Tongue (tissue), 2 donors: ENCODE measurements around the gene CPB2. TPM values are rescaled to one million over a fixed set of nuclear protein-coding genes. Genes with fewer than 3 reads are reported as not detected.

Source experiments
- DNase-seq: peaks from one replicate; pipeline ENCODE4 v3.0.0-alpha.2; 2015
- total RNA-seq: library from RNA; depleted of rRNA; stranded (reverse); fragments of >200 nt; gene quantifications from one replicate; pipeline ENCODE4 v1.2.3, GENCODE V29; 2014

Gene CPB2
- total RNA-seq, 1 donor from 2014 or later, result not detected

GRCh38 chr13:46100191-46100815, 4.5 kb downstream of the CPB2 start:
- DNase-seq, result no peak

DNA sequence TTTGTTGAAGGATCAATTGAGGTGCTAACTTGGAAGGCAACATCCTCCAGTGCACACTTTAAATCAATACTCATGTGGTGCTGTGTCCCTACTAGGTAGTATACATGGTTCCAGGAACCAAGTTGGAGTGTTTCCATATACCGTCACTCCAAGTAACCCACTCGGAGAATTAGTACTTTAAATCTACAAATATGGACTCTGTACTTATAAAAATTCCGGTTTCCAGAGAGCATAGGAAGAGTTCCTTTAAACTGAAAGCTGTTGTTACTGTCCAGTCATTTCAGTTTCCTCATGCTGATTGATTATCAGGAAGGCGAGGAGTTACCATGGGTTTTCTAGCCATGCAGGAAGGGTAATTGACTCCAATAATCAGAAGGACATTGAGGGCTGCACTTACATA, 7.2 kb downstream of the CPB2 start:
- no peak for DNase-seq

DNA sequence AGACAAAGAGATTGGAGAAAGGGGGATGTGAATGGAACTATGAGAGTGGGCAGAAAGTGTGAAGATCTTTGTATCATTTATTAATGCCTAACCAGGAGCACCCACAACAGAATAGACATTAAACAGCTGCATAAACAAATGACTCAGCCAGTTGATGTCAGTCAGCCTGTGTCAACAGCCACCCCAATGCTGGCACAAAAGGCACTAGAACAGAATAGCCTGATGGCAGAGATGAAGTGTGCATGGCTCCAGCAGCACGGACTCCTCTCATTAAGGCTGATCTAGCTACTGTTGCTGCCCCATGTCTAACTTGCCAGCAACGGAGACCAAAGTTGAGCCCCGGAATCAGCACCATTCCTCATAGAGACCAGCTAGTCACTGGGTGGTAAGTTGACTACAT, 7.8 kb downstream of the CPB2 start:
- no peak for DNase-seq

GRCh38 chr13:46094478-46094877, 10.4 kb downstream of the CPB2 start:
- DNase-seq, result no peak

DNA sequence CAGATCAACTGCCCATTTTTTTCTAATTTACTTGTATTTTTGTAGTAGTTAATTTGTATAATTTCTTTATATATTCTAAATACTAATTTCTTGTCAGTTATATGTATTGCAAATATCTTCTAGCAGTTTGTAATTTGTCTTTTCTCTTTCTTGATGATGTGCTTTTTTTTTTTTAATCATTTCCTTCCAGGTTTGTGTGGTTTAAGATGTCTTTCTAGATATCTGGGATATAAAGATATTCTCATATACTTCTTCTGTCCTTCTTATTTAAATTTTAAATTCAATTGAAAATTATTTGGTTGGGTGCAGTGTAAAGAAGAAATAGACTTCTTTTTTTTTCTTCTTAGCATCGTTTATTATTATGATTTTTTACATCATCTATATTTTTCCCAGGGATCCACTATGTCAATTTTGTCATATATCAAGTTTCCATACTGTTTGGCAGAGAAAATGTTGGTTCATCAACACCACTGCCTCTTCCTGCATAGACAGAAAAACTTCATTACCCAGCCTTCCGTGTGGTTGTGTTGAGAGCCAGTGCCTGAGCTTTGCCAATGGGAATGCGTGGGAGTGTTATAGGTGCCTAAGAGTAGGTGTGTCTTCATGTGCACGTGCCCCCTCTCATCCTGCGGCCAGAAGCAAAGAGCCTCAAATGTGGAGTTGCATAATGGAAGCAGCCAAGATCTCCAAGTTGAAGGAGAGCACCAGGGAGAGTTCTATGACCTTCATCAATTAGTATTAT, 15.8 kb downstream of the CPB2 start:
- no peak for DNase-seq

DNA sequence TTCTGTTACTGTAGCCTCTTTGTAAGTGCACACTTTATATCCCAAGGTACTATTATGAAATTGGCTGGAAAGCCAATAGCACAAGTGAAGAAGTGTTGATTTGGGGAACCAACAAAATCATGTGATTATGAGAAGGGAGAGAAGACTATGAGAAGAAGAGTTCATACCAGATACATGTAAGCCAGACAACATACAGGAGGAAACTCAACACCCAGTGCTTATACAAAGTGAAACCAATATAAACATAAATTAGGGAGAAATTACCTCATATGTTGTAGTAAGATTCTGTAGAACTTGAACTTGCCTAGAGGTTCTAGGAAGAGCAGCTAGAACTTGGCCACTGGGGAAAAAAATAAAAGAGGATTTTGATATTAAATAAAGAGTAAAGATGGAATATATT, 17.4 kb downstream of the CPB2 start:
- DNase-seq, result no peak

- no peak for DNase-seq
Measured at GRCh38 chr13:46086985-46087384, 17.8 kb downstream of the CPB2 start.

- DNase-seq, result no peak
Measured at GRCh38 chr13:46086421-46086922, 18.4 kb downstream of the CPB2 start.

DNA sequence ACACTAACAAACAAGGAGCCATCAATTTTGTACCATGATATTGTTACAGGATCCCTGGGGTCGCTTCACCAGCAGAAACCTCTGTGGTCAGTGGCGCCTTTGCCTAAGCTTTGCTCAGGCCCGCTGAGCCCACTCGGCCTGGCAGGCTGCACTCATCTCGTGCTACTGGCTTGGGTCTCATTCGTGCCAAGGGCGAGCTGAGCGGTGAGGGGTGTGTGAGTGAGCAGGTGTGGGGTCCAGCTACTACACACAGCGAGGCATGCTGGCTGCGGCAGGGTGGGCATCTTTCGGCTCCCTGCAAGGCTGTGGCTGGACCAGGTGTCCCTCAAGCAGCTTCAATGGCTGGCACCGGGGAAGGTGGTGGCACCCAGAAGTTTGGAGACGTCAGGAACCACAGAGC, 19.1 kb downstream of the CPB2 start:
- DNase-seq, result no peak

DNA sequence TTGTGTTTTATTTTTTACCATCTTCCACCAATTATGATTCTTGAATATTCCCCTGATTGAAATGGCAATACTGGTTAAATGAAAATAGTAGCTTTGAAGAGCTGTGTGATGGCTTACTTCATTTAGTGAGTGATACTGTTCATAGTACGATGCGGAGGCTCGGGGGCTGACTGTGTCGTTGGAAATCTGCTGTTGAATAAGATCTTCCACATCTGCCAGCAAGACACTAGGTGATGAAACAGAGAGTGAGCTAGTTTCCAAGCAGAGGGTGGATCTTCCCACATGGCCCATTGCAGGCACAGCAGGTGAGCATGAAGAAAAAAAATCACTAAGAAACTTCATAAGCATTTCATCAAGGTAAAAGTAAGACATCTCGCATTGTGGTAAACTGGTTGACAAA, 22.5 kb downstream of the CPB2 start:
- no peak for DNase-seq

DNA sequence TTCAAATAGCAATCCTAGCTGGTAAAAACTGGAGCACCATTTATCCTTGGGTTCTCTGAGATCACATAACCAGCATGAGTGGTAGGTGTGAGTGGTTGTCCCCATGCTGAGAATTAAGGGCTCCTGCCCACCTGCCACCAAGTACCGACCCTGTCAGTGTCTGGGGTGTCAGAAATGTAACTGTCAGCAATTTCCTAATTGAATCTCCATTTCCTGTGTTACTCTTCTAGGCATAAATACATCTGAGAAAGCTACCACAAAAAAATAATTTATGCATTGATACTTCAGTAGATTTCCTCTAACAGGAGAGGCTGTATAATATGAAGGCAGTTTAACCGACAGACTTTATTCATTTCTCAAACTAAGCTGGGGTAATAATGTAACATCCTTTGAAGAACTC, 25.1 kb downstream of the CPB2 start:
- DNase-seq, result no peak

DNA sequence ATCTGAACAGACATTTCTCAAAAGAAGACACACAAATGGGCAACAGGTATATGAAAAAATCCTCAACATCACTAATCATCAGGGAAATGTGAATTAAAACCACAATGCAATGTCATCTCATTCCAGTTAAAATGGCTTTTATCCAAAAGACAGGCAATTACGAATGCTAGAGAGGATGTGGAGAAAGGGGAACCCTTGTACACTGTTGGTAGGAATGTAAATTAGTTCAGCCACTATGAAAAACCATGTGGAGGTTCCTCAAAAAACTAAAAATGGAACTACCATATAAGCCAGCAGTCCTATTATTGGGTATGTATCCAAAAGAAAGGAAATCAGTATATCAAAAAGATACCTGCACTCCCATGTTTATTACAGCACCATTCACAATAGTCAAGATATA, 27.6 kb downstream of the CPB2 start:
- no peak for DNase-seq

DNA sequence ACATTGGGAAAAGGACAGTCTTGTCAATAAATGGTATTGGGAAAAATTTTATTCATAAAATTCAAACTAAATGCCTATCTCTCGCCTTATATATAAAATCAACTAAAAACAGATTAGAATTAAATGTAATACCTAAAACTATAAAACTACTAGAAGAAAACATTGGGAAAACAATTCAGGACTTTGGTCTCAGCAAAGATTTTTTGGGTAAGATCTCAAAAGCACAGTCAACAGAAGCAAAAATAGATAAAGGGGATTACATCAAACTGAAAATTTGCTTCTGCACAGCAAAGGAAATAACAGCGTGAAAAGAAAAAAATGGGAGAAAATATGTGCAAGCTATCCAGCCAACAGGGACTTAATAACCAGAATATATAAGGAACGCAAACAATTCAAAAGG, 28.0 kb downstream of the CPB2 start:
- no peak for DNase-seq

DNA sequence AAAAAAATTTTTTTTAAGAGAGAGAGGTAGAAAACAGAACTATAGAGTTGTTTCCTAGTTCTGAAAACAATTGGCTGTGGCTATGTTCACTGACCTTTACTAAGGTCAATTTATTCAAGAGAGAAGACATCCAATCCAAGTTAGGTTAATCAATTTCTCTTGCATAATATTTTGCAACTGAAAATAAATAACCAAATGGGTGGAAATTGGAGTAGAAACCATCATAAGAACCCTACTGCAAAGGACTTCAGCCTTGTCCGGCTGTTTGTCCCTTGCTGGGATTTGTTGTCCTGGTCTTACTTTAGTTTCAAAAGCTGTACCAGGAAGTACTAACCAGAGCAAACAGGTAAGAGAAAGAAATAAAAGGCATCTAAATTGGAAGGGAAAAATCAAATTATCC, 29.0 kb downstream of the CPB2 start:
- no peak for DNase-seq

DNA sequence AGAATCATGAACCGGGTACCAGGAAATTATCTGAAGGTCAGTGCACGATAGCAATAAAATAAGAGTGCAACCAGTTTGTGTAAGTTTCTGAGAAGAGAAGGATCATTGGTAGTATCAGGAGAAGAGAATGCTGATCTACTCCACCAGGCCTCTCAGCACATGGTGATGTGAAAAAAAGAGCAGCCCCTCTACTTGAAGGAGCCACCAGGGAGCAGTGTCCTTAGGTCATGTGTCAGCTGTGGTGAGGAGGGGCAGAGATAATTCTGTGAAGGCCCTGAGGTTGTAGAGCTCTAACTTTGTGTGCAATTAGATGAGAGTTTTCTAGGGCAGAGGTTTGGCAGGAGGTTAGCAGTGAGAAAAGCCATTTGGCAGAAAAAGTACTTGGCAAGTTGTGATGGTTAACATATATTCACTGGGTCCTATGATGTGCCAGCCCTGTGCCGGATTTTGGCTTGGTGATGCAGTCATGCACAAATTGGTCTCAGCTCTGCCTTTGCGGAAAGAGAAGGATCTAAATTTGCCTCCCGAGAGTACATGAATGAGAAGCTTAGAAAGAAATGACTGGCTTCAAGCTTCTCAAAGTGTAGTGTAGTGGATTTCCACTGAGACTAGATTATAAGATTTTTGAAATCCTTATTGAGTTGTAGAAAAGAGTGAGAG, 33.1 kb downstream of the CPB2 start:
- peak; percentile 8 for DNase-seq

DNA sequence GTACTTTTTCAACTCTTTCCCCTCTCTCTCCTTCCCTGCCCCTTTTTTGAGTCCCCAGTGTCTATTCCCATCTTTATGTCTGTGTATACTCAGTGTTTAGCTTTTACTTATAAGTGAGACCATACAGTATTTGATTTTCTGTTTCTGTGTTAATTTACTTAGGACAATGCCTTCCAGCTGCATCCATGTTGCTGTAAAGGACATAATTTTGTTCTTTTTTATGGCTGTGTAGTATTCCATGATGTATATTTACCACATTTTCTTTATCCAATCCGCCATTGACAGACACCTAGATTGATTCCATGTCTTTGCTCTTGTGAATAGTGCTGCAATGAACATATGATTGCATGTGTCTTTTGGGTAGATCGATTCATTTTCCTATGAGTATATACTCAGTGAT, 41.5 kb downstream of the CPB2 start:
- DNase-seq, result no peak

GRCh38 chr13:46062185-46062584, 42.6 kb downstream of the CPB2 start:
- no peak for DNase-seq

GRCh38 chr13:46059405-46059804, 45.4 kb downstream of the CPB2 start:
- DNase-seq, result no peak

- DNase-seq, result no peak
Measured at GRCh38 chr13:46058268-46058667, 46.6 kb downstream of the CPB2 start.

DNA sequence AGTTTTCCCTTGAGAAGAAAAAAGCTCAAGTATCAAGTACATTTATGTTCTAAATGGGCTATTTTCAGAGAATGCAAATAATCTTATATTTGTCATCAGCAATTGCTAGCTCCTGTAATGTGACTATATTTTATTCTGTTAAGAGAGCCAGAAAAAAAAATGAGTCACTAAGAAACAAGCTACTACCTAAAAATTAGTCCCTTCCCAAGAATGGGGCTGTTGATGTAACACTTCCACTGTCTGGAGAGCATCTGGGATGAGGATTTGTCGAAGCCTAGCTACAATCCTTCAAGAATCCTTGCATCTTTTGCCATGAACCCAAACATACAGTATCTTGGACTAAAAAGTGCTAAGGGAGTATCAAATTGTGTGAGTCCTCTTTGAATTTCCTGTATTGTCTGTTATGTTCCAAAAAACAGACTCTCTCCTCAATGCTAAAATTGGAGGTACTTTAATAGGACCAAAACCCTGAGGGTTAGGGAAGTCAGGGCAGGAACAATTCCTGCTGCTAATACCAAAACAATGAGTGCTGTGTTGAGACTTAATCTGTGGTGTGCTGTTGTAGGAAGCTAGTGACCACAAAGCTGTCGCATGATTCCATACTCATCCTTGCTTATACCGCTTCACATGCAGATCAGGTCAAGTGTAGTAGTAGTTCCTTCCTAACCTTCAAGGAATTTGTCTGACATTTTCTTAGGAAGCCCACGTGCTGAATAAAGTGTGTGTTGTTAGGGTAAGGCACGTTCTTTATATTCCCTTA, 47.4 kb downstream of the CPB2 start:
- DNase-seq, result no peak

DNA sequence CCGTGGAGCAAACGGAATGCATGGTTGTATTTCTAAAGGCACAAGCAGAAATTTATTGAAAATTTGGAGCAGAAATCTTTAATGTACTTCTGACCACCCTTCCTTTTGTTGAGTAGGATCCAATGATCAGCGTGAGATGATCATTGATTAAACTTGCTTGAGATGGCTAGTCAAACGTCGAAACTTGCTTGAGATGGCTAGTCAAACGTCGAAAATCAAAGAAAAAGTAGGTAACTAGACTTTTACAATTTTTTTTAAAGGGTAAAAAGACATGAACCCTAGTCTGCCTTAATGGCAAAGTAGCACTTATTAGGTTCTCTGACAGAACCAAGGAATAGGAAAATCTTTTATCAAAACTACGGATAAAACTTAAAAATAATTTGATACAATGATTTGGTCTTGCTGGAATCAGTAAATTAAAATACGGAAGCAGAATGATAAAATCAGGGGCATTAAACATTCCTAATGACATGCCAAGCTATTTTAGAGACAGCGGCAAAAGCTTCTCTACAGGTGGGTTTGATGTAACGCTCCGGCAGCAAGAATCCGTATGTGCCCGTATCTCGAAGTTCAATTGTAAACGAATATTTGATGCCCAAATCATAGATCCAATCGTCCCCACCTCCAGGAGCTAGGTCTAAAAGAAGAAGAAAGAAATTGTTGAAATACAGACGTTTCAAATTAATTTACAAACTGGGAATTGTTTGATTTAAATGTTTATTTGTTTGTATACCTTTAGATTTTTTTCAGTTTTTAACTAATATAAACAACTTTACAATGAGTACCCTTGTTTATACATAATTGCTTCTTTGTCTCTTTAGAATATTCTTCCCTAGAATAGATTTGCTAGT, 51.4 kb downstream of the CPB2 start:
- DNase-seq, result peak; percentile 5
